Measurements from ENCODE around the gene NCS1.

- TF ChIP-seq, protein P1, sequence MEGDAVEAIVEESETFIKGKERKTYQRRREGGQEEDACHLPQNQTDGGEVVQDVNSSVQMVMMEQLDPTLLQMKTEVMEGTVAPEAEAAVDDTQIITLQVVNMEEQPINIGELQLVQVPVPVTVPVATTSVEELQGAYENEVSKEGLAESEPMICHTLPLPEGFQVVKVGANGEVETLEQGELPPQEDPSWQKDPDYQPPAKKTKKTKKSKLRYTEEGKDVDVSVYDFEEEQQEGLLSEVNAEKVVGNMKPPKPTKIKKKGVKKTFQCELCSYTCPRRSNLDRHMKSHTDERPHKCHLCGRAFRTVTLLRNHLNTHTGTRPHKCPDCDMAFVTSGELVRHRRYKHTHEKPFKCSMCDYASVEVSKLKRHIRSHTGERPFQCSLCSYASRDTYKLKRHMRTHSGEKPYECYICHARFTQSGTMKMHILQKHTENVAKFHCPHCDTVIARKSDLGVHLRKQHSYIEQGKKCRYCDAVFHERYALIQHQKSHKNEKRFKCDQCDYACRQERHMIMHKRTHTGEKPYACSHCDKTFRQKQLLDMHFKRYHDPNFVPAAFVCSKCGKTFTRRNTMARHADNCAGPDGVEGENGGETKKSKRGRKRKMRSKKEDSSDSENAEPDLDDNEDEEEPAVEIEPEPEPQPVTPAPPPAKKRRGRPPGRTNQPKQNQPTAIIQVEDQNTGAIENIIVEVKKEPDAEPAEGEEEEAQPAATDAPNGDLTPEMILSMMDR (conservative IDR thresholded peaks at IDR 0.05 in 1 of 2, IDR thresholded peaks at IDR 0.05 in 1 of 2; ENCODE audit: low read depth in 1 of 2, low read length in 2 of 2) = no peak
- no peak for TF ChIP-seq EZH2 (IDR thresholded peaks at IDR 0.05; ENCODE audit: low read length, missing control alignments)
Observed at GRCh38 chr9:130137081-130137640, 35.0 kb upstream of the NCS1 start.

All from fibroblast of lung (primary cell).